Activated B cell treated with CpG ODN at 0.5 μM for 24 hours (primary cell): ENCODE measurements around the gene CREB3L2. TPM values are rescaled to one million over a fixed set of nuclear protein-coding genes. Genes with fewer than 3 reads are reported as not detected.

ENCODE experiments used
- ATAC-seq: fragments of 200-7000 bp; cut with Tn5 transposase; one replicate; pipeline ENCODE4 v1.10.0; 2021; ENCODE audit warnings: low read depth, mild to moderate bottlenecking, moderate library complexity
- CTCF ChIA-PET: fragments of 350-600 bp; sonication (Branson Sonifier 250); formaldehyde crosslinking; loops from one replicate; lab custom pipeline; 2021; ENCODE audit warnings: antibody characterized with exemption; lab: Charles Lee
- POLR2A ChIA-PET: fragments of 350-600 bp; sonication (Branson Sonifier 250); formaldehyde crosslinking; loops from one replicate; lab custom pipeline; 2021; ENCODE audit warnings: antibody characterized with exemption; lab: Charles Lee
- DNase-seq: peaks from one replicate; pipeline ENCODE4 v3.0.0; 2022
- H3K27ac Mint-ChIP-seq: one replicate; pipeline ENCODE4 v1.8.0; 2020; ENCODE audit warnings: mixed read lengths
- H3K27me3 Mint-ChIP-seq: one replicate; pipeline ENCODE4 v1.8.0; 2021; ENCODE audit warnings: mixed read lengths
- H3K36me3 Mint-ChIP-seq: one replicate; pipeline ENCODE4 v1.8.0; 2021; ENCODE audit warnings: low read depth, mixed read lengths
- H3K4me1 Mint-ChIP-seq: one replicate; pipeline ENCODE4 v1.8.0; 2021; ENCODE audit warnings: mixed read lengths
- H3K4me3 Mint-ChIP-seq: one replicate; pipeline ENCODE4 v1.8.0; 2020; ENCODE audit warnings: mild to moderate bottlenecking, mixed read lengths
- H3K9me3 Mint-ChIP-seq: one replicate; pipeline ENCODE4 v1.8.0; 2020; ENCODE audit warnings: mixed read lengths
- intact Hi-C: fragments of 100-400 bp; cut with micrococcal nuclease; formaldehyde crosslinking; loops from one replicate; pipeline ENCODE4 v1.15.1; 2024
- total RNA-seq: library from RNA; stranded (reverse); gene quantifications from 2 replicates; pipeline ENCODE4 v1.2.3, GENCODE V29; 2022
- TF ChIP-seq, protein P1 (sequence below): fragments of 200-600 bp; IDR thresholded peaks from one replicate; pipeline ENCODE4 v1.8.0; 2022; ENCODE audit warnings: antibody characterized with exemption, mild to moderate bottlenecking

CREB3L2 gene
- total RNA-seq, 1 donor from 2014 or later: 21.7 TPM

DNA sequence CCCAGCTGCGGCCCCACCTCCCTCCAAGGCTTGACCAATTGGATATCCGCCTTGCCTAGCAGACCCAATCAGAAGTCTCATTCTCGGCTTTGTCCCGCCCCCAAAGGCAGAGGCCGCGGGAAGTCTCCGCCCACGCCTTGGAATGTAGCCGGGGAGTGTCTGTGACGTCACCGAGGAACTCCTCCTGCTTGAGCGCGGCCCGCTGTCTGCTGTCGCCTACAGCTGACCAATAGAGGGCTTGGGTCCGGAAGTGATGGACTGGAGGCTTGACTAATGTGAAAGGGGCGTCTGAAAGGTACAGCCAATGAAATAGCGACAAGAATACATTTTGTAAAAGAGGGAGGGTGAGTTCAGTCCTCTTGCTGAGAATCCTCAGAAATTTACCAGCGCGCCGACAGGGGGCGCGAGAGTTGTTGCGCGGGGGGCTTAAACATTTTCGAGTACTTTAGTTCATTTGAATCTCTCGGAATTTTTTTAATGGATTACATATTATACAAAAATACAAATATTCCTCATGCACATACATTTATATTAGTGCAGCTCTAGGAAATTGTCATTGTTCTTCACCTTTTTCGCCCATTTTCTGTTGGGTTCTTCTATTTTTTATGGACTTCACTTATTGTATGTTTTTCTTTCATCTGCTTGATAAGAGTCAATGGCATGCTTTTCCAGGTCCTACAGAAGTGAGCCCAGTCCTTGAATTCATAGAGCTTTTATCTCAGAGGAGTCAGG, 376 bp upstream of the CREB3L2 start:
- CTCF ChIA-PET: interaction anchor here (0.6 to 7.3 kb wide), 15 partner anchors 8 to 401 kb away, joined by 3 to 53 read pairs (median 4); no protein-coding TSS in a partner anchor
- Mint-ChIP-seq H3K4me3 (peak overlapping the region; percentile 98), H3K9me3 (no peaks in the 10 kb centered on the region), H3K4me1 (peaks cover 37% of the 10 kb centered on the region), H3K36me3 (peaks cover 11% of the 10 kb centered on the region), H3K27ac (peak overlapping the region; percentile 90), H3K27me3 (no peaks in the 10 kb centered on the region)
- POLR2A ChIA-PET: interaction anchor here (0.6 to 2.2 kb wide), 11 partner anchors 9 to 1357 kb away, joined by 3 to 15 read pairs (median 4); partner anchors contain the start of gene LUC7L2
- ATAC-seq: peak; percentile 90
- TF ChIP-seq, protein P1, sequence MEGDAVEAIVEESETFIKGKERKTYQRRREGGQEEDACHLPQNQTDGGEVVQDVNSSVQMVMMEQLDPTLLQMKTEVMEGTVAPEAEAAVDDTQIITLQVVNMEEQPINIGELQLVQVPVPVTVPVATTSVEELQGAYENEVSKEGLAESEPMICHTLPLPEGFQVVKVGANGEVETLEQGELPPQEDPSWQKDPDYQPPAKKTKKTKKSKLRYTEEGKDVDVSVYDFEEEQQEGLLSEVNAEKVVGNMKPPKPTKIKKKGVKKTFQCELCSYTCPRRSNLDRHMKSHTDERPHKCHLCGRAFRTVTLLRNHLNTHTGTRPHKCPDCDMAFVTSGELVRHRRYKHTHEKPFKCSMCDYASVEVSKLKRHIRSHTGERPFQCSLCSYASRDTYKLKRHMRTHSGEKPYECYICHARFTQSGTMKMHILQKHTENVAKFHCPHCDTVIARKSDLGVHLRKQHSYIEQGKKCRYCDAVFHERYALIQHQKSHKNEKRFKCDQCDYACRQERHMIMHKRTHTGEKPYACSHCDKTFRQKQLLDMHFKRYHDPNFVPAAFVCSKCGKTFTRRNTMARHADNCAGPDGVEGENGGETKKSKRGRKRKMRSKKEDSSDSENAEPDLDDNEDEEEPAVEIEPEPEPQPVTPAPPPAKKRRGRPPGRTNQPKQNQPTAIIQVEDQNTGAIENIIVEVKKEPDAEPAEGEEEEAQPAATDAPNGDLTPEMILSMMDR: peak; percentile 94
- DNase-seq: peak; percentile 93
- intact Hi-C loops: loop anchor here (1.0 to 5.0 kb wide), 7 partner anchors 16 to 1340 kb away; partner anchors contain the start of genes FMC1, TRIM24 and UBN2

DNA sequence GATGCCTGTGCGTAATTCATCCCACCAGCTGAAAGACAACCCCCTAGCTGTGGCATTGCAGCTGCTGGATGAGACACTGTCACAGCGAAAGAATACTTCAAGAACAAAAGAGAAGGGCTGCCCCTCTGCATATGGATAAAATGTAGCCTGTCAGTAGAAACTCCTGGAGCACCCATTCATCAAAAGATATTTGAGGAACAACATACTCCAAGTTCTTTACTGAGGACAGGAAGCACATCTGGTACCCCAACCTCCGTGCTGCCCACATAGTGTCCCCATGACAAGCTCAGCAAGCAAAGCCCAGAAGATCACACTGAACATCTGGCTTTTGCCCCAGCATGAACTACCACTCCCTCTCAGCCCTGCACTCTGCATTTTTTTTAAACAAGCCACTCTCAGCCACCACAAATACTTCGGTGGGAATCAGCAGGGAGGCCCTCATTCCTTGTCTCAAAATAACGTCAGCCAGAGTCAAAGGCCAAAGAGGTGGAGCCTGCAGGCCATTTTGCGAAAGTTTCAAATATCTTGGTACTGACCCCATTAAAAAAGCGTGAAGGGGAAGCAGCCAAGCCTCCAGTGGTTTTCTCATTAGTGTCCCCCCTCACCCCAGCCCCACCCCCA, 1.7 kb downstream of the CREB3L2 start:
- peaks cover 48% of the 10 kb centered on the region for H3K4me1 Mint-ChIP-seq

DNA sequence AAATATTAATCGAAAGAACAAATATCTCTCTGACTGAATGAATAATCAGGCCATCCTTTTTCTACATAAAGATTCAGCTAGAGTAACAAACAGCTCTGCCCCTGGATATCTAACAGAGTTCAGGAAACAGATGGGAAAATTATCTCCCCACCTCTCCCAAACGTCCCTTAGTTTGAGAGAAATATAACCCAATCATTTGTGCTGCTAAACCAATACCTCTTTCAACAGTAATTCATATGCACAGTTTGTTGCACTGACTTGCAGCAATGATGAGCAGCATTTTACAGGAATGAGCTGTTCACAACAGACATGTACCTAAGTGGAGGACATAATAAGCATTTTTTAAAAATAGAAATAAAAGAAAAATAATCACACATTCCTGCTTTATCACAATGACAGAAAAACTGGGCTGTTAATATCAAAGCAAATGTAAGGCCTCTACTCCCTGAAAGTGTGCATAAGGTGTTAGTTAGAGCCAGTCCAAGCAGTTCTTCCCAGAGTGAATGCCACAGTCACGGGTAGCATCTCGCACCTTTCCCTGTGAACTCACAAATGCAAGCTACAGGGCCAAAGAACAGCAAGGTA, 2.3 kb downstream of the CREB3L2 start:
- Mint-ChIP-seq H3K4me1 (peaks cover 48% of the 10 kb centered on the region), H3K36me3 (peaks cover 11% of the 10 kb centered on the region), H3K27ac (no peak overlapping the region), H3K9me3 (no peaks in the 10 kb centered on the region), H3K27me3 (no peaks in the 10 kb centered on the region), H3K4me3 (peak overlapping the region; percentile 98)
- no peak for ATAC-seq
- ChIA-PET CTCF (interaction anchor here (1.0 to 7.3 kb wide), 3 partner anchors 10 to 94 kb away, joined by 4 to 53 read pairs (median 4); no protein-coding TSS in a partner anchor), POLR2A (interaction anchor here (0.6 to 1.0 kb wide), 2 partner anchors 13 to 34 kb away, joined by 3 to 4 read pairs; no protein-coding TSS in a partner anchor)
- intact Hi-C loops: loop anchor here (5.0 kb wide), 3 partner anchors 738 to 1343 kb away; partner anchors contain the start of genes FMC1 and UBN2
- no peak for DNase-seq
- TF ChIP-seq, protein P1: no peak

More for the DNA sequence above, 1.7 kb downstream of the CREB3L2 start:
- Mint-ChIP-seq H3K27ac (no peak overlapping the region), H3K4me3 (peak overlapping the region; percentile 98), H3K27me3 (no peaks in the 10 kb centered on the region), H3K36me3 (peaks cover 11% of the 10 kb centered on the region), H3K9me3 (no peaks in the 10 kb centered on the region)
- DNase-seq (no peak), ATAC-seq (no peak)
- TF ChIP-seq, protein P1: no peak
- intact Hi-C loops: loop anchor here (5.0 kb wide), 3 partner anchors 737 to 1342 kb away; partner anchors contain the start of genes FMC1 and UBN2
- ChIA-PET CTCF (interaction anchor here (1.0 to 7.3 kb wide), 3 partner anchors 11 to 95 kb away, joined by 4 to 53 read pairs (median 7); no protein-coding TSS in a partner anchor), POLR2A (interaction anchor here (1.0 to 2.0 kb wide), 2 partner anchors 13 to 33 kb away, joined by 3 to 15 read pairs; no protein-coding TSS in a partner anchor)

DNA sequence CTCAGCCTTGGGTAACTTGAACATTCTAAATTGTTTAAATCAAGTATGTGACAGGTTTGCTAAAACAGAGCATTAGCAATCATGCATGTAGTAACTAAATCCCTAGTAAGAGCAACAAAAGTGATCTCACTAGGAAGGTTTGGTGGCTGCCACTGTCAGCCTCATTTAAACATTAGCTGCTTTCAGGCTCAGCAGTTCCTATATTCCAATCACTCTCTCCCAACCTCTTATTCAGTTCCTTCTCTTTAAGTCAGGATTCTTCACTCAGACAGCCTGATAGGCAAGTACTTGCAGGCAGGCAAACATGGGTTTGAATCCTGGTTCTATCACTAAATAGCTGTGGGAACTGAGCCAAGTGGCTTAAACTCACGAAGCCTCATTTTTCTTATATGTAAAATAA, 3.6 kb downstream of the CREB3L2 start:
- intact Hi-C loops: no loop called here
- no peaks in the 10 kb centered on the region for H3K9me3 Mint-ChIP-seq

More for the DNA sequence above, 3.6 kb downstream of the CREB3L2 start:
- CTCF ChIA-PET: interaction anchor here (1.3 to 7.3 kb wide), 2 partner anchors 11 to 93 kb away, joined by 4 to 53 read pairs; no protein-coding TSS in a partner anchor
- H3K4me3 Mint-ChIP-seq: no peak overlapping the region
- ATAC-seq (no peak), DNase-seq (no peak)
- H3K27ac Mint-ChIP-seq: no peak overlapping the region
- peaks cover 11% of the 10 kb centered on the region for H3K36me3 Mint-ChIP-seq
- POLR2A ChIA-PET: no interaction called here
- H3K27me3 Mint-ChIP-seq: no peaks in the 10 kb centered on the region
- TF ChIP-seq, protein P1: no peak
- peaks cover 50% of the 10 kb centered on the region for H3K4me1 Mint-ChIP-seq
